Liver (tissue), 9 donors: ENCODE data around the gene PLSCR3. TPM values are rescaled to one million over a fixed set of nuclear protein-coding genes. Genes with fewer than 3 reads are reported as not detected.

Experiments used
- DNase-seq: peaks from one replicate; pipeline ENCODE4 v3.0.0-alpha.2; 2017; ENCODE audit warnings: low spot score
- H3K27ac ChIP-seq, 2 donors: one replicate each; pipeline ENCODE4 v1.7.0; 2013; ENCODE audit warnings: inconsistent platforms in 2 of 2, low read length in 2 of 2, control low read depth in 1 of 2, low read depth in 1 of 2, mild to moderate bottlenecking in 1 of 2
- H3K27me3 ChIP-seq, 4 donors: one replicate each; pipeline versions ENCODE4 v1.6.1 to v1.7.0; 2013; ENCODE audit warnings: low read length in 3 of 4, inconsistent platforms in 1 of 4, mild to moderate bottlenecking in 1 of 4, moderate library complexity in 1 of 4; ENCODE audit not compliant: control insufficient read depth in 4 of 4, insufficient read depth in 4 of 4
- H3K36me3 ChIP-seq, 4 donors: one replicate each; pipeline versions ENCODE4 v1.6.1 to v1.7.0; 2013; ENCODE audit warnings: low read length in 3 of 4, mild to moderate bottlenecking in 3 of 4, low read depth in 1 of 4, moderate library complexity in 1 of 4; ENCODE audit not compliant: control insufficient read depth in 4 of 4, insufficient read depth in 3 of 4
- H3K4me1 ChIP-seq, 4 donors: one replicate each; pipeline versions ENCODE4 v1.6.1 to v1.7.0; 2013; ENCODE audit warnings: low read length in 3 of 4, mild to moderate bottlenecking in 3 of 4, moderate library complexity in 1 of 4; ENCODE audit not compliant: control insufficient read depth in 4 of 4, insufficient read depth in 4 of 4
- H3K4me3 ChIP-seq, 3 donors: one replicate each; pipeline versions ENCODE4 v1.6.1 to v1.7.0; 2013; ENCODE audit warnings: low read length in 3 of 3, control low read depth in 1 of 3, low read depth in 1 of 3, mild to moderate bottlenecking in 1 of 3
- H3K9ac ChIP-seq, 2 donors: one replicate each; pipeline ENCODE4 v1.7.0; 2013; ENCODE audit warnings: low read length in 2 of 2, mild to moderate bottlenecking in 2 of 2, moderate library complexity in 2 of 2, control low read depth in 1 of 2, low read depth in 1 of 2
- H3K9me3 ChIP-seq, 4 donors: one replicate each; pipeline versions ENCODE4 v1.6.1 to v1.7.0; 2013; ENCODE audit warnings: low read length in 3 of 4; ENCODE audit not compliant: control insufficient read depth in 4 of 4
- ATF3 ChIP-seq: IDR thresholded peaks from 2 replicates; pipeline ENCODE4 v1.6.1; 2016; ENCODE audit warnings: antibody characterized with exemption
- CTCF ChIP-seq: fragments of 150-350 bp; IDR thresholded peaks from 2 replicates; pipeline ENCODE4 v1.5.1; 2017; ENCODE audit warnings: improper control_type of control experiment, low read depth, low read length; ENCODE audit not compliant: missing input control
- FOXA1 ChIP-seq: IDR thresholded peaks from 2 replicates; pipeline ENCODE4 v1.6.1; 2016; ENCODE audit warnings: antibody characterized with exemption
- GABPA ChIP-seq, 2 donors: IDR thresholded peaks in 1 of 2; conservative IDR thresholded peaks in 1 of 2; 2 replicates each; pipeline ENCODE4 v1.6.1; 2016; ENCODE audit warnings: antibody characterized with exemption in 2 of 2, mild to moderate bottlenecking in 1 of 2, moderate library complexity in 1 of 2
- HNF4A ChIP-seq, 2 donors: conservative IDR thresholded peaks; 2 replicates each; pipeline ENCODE4 v1.6.1; 2016; ENCODE audit warnings: antibody characterized with exemption in 2 of 2, mild to moderate bottlenecking in 2 of 2
- JUND ChIP-seq, 2 donors: IDR thresholded peaks; 2 replicates each; pipeline ENCODE4 v1.6.1; 2016; ENCODE audit warnings: antibody characterized with exemption in 2 of 2
- MAX ChIP-seq: IDR thresholded peaks from 2 replicates; pipeline ENCODE4 v1.6.1; 2016; ENCODE audit warnings: antibody characterized with exemption
- NR2F2 ChIP-seq: IDR thresholded peaks from 2 replicates; pipeline ENCODE4 v1.6.1; 2016; ENCODE audit warnings: antibody characterized with exemption
- REST ChIP-seq: IDR thresholded peaks from 2 replicates; pipeline ENCODE4 v1.6.1; 2016; ENCODE audit warnings: antibody characterized with exemption, mild to moderate bottlenecking
- RXRA ChIP-seq, 2 donors: IDR thresholded peaks; 2 replicates each; pipeline ENCODE4 v1.6.1; 2017 to 2018; ENCODE audit warnings: antibody characterized with exemption in 2 of 2, mild to moderate bottlenecking in 1 of 2
- SP1 ChIP-seq: IDR thresholded peaks from 2 replicates; pipeline ENCODE4 v1.6.1; 2018; ENCODE audit warnings: antibody characterized with exemption, mild to moderate bottlenecking
- TAF1 ChIP-seq: conservative IDR thresholded peaks from 2 replicates; pipeline ENCODE4 v1.6.1; 2016; ENCODE audit warnings: antibody characterized with exemption, mild to moderate bottlenecking
- YY1 ChIP-seq: IDR thresholded peaks from 2 replicates; pipeline ENCODE4 v1.6.1; 2016; ENCODE audit warnings: antibody characterized with exemption, mild to moderate bottlenecking
- WGBS: extraction: QIAGEN DNeasy Blood & Tissue Kit; methylation state at CpG from one replicate; pipeline ENCODE4 v1.1.7; 2013; 5-methylcytosine and 5-hydroxymethylcytosine counted together
- polyA plus RNA-seq, 2 donors: library from polyadenylated mRNA; stranded (reverse) in 1 of 2; unstranded in 1 of 2; fragments of 200-250 nt in 1 of 2; fragments of >200 nt in 1 of 2; fragmentation: Nextera tagmentation in 1 of 2; extraction: Ambion mirVana in 1 of 2; gene quantifications; one replicate each; pipeline versions ENCODE4 v1.2.1 to v1.2.3, GENCODE V29; 2013 to 2015
- total RNA-seq, 2 donors: library from RNA; depleted of rRNA; stranded (reverse); fragments of >200 nt; gene quantifications; one replicate each; pipeline ENCODE4 v1.2.3, GENCODE V29; 2014
- donor health status: healthy.
- donor health status: healthy.
- donor health status: healthy.
- donor health status: healthy.
- donor health status: healthy.

PLSCR3 gene
- total and polyA plus RNA-seq, 4 donors: 2.8 to 10.9 (median 4.1) TPM

- Histone ChIP-seq H3K4me3 (peak overlapping the region in 1 of 3 donors; percentile 69), H3K9me3 (no peaks in the 10 kb centered on the region), H3K4me1 (peaks cover 0 to 15% (median 8%) of the 10 kb centered on the region in 4 donors), H3K27ac (no peak overlapping the region), H3K27me3 (no peaks in the 10 kb centered on the region), H3K9ac (no peak overlapping the region), H3K36me3 (peaks cover 0 to 8% (median 4%) of the 10 kb centered on the region in 4 donors)
- TF ChIP-seq YY1 (no peak), CTCF (no peak), ATF3 (no peak), REST (no peak), FOXA1 (no peak), SP1 (no peak), GABPA (IDR thresholded peaks at IDR 0.05 in 1 of 2, conservative IDR thresholded peaks at IDR 0.05 in 1 of 2) (no peak)
- DNase-seq: no peak
- WGBS: 87% methylated on average over 42 of the region's 42 CpGs
These were observed 1.4 kb downstream of the PLSCR3 start for GRCh38 chr17:7392696-7393612.

- Histone ChIP-seq H3K27ac (no peak overlapping the region), H3K9ac (no peak overlapping the region), H3K4me1 (peaks cover 0 to 15% (median 8%) of the 10 kb centered on the region in 4 donors), H3K4me3 (no peak overlapping the region), H3K9me3 (no peaks in the 10 kb centered on the region), H3K36me3 (peaks cover 0 to 8% (median 6%) of the 10 kb centered on the region in 4 donors), H3K27me3 (no peaks in the 10 kb centered on the region)
- DNase-seq: no peak
- TF ChIP-seq MAX (no peak), REST (no peak), HNF4A (conservative IDR thresholded peaks at IDR 0.05) (no peak), GABPA (IDR thresholded peaks at IDR 0.05 in 1 of 2, conservative IDR thresholded peaks at IDR 0.05 in 1 of 2) (no peak), NR2F2 (no peak), TAF1 (no peak), JUND (IDR thresholded peaks at IDR 0.05) (no peak), SP1 (no peak), ATF3 (no peak), RXRA (IDR thresholded peaks at IDR 0.05) (no peak), FOXA1 (no peak)
- 65% methylated on average over 2 of the region's 2 CpGs for WGBS
These were observed 3.0 kb downstream of the PLSCR3 start for GRCh38 chr17:7391307-7391706.
